Measurements from ENCODE around the gene U2AF2.
"Not testable (repeated sequence)": the region's sequence is repeated elsewhere in the genome, so short reads cannot be mapped to it uniquely, and the experiment has no call there.

Gene U2AF2

DNA sequence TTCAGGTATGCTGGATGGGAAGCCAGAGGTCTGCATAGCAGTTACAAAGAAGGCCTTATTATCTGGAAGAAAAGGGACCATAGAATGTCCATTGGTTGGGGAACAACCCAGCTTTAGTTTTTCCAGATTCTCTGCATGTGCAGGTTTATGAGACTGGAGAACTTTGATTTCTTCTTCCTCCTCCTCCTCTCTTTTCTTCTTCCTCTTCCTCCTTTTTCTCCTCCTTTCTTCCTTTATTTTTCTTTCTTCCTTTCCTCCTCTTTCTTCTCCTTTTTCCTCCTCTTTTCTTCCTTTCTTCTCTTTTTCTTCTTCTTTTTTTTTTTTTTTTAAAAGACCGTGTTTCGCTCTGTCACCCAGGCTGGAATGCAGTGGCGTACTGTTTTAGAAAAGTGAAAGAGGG lies 51.1 kb downstream of the U2AF2 start:
- no peak for DNase-seq (ENCODE audit: low read depth, low spot score)

DNA sequence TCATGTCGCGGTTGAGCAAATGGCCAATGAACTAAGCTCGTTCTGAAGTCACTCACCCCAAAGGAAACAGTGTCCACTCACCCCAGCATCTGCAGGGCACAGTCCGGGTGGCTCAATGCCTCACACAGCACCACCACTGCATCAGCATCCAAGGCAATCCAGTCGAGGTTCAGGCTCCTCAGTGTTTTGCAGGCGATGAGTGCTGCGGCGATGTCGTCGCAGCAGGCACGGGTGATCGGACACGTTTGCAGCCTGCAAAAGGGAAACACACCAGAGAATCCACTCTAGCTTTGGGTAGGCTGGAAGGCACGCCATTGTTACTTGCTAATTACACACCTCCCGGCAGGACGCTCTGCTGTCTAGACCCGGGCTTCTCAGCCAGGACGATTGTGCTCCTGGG lies 56.9 kb downstream of the U2AF2 start:
- no peak for DNase-seq (ENCODE audit: low read depth, low spot score)

- no peak for DNase-seq (ENCODE audit: low read depth, low spot score)
These were observed 58.2 kb downstream of the U2AF2 start for GRCh38 chr19:55712804-55713631.

- no peak for DNase-seq (ENCODE audit: low read depth, low spot score)
These were observed 61.7 kb downstream of the U2AF2 start for GRCh38 chr19:55716531-55716930.

DNA sequence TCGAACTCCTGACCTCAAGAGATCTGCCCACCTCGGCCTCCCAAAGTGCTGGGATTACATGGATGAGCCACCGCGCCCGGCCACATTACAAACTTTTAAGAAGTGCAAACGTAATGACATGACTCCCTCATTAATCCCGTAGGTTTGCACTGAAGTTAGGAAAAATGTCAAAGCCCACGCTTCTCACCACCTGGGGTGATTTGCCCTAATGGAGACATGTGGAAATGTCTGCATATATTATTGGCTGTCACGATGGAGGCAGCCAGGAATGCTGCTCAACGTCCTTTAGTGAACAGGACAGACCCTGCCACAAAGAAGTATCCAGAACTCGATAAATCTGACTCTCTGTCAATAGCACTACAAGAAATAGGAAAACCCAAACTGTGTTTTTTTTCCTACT lies 62.4 kb downstream of the U2AF2 start:
- no peak for DNase-seq (ENCODE audit: low read depth, low spot score)

DNA sequence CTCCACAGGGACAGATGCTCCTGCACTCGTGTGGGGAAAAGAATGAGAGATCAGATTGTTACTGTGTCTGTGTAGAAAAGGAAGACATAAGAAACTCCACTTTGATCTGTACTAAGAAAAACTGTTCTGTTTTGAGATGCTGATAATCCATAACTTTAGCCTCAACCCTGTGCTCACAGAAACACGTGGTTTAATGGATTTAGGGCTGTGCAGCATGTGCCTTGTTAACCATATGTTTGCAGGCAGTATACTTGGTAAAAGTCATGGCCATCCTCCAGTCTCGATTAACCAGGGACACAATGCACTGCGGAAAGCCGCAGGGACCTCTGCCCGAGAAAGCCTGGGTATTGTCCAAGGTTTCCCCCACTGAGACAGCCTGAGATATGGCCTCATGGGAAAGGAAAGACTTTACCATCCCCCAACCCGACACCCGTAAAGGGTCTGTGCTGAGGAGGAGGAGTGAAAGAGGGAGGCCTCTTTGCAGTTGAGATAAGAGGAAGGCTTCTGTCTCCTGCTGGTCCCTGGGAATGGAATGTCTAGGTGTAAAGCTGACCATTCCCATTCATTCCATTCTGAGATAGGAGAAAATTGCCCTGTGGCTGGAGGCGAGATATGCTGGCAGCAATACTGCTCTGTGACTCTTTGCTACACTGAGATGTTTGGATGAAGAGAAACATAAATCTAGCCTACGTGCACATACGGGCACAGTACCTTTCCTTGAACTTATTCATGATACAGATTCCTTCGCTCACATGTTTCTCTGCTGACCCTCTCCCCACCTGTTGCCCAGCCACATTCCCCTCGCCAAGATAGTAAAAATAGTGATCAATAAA lies 63.3 kb downstream of the U2AF2 start:
- DNase-seq (ENCODE audit: low read depth, low spot score) = not testable (repeated sequence)

GRCh38 chr19:55720214-55720746 lies 65.4 kb downstream of the U2AF2 start:
- DNase-seq (ENCODE audit: low read depth, low spot score) = no peak

- DNase-seq (ENCODE audit: low read depth, low spot score) = no peak
These were observed 66.0 kb downstream of the U2AF2 start for GRCh38 chr19:55720801-55721200.

GRCh38 chr19:55723491-55723890 lies 68.7 kb downstream of the U2AF2 start:
- DNase-seq (ENCODE audit: low read depth, low spot score) = no peak

Measured in activated CD4-positive, CD25-positive, alpha-beta regulatory T cell treated with anti-CD3 and anti-CD28 coated beads, Interleukin-2, amount 50 U/mL, for 16 hours (primary cell).